HG03066 (cell line): ENCODE data around the gene TSPAN11.
"Not testable (repeated sequence)": the region's sequence is repeated elsewhere in the genome, so short reads cannot be mapped to it uniquely, and the experiment has no call there.

Source experiments
- ATAC-seq: cut with Tn5 transposase; IDR thresholded peaks from one replicate; pipeline ENCODE4 v1.9.1; 2021; ENCODE audit warnings: low read depth; ENCODE audit not compliant: unreplicated experiment

TSPAN11 gene

GRCh38 chr12:30926243-30927221 lies at the start of gene TSPAN11:
TSPAN11 (plus strand) TSS chr12:30926748; CDS start chr12:30953992, 27,244 bp downstream.
- no peak for ATAC-seq

GRCh38 chr12:30877105-30877875 lies 49.3 kb upstream of the TSPAN11 start:
- no peak for ATAC-seq

GRCh38 chr12:30878024-30878423 lies 48.5 kb upstream of the TSPAN11 start:
- ATAC-seq, result no peak

GRCh38 chr12:30880061-30880460 lies 46.5 kb upstream of the TSPAN11 start:
- no peak for ATAC-seq

- ATAC-seq, result no peak
Observed at GRCh38 chr12:30880813-30881212, 45.7 kb upstream of the TSPAN11 start.

GRCh38 chr12:30882706-30883105 lies 43.8 kb upstream of the TSPAN11 start:
- ATAC-seq, result no peak

- ATAC-seq, result no peak
Observed at GRCh38 chr12:30884799-30885198, 41.7 kb upstream of the TSPAN11 start.

- no peak for ATAC-seq
Observed at GRCh38 chr12:30885321-30885720, 41.2 kb upstream of the TSPAN11 start.

- ATAC-seq, result no peak
Observed at GRCh38 chr12:30887226-30887625, 39.3 kb upstream of the TSPAN11 start.

GRCh38 chr12:30888241-30888640 lies 38.3 kb upstream of the TSPAN11 start:
- ATAC-seq, result no peak

- not testable (repeated sequence) for ATAC-seq
Observed at GRCh38 chr12:30894531-30894930, 32.0 kb upstream of the TSPAN11 start.

GRCh38 chr12:30896461-30896860 lies 30.1 kb upstream of the TSPAN11 start:
- no peak for ATAC-seq

- ATAC-seq, result no peak
Observed at GRCh38 chr12:30898846-30899245, 27.7 kb upstream of the TSPAN11 start.

GRCh38 chr12:30900351-30900750 lies 26.2 kb upstream of the TSPAN11 start:
- no peak for ATAC-seq

GRCh38 chr12:30902001-30902400 lies 24.5 kb upstream of the TSPAN11 start:
- ATAC-seq, result no peak

- ATAC-seq, result no peak
Observed at GRCh38 chr12:30902596-30902995, 24.0 kb upstream of the TSPAN11 start.

GRCh38 chr12:30905463-30906009 lies 21.0 kb upstream of the TSPAN11 start:
- no peak for ATAC-seq

GRCh38 chr12:30908076-30908721 lies 18.3 kb upstream of the TSPAN11 start:
- no peak for ATAC-seq

GRCh38 chr12:30908722-30909348 lies 17.7 kb upstream of the TSPAN11 start:
- no peak for ATAC-seq

- no peak for ATAC-seq
Observed at GRCh38 chr12:30909349-30910037, 17.1 kb upstream of the TSPAN11 start.
